ENCODE measurements around the gene LAMA1. TPM values are rescaled to one million over a fixed set of nuclear protein-coding genes. Genes with fewer than 3 reads are reported as not detected.

Gene LAMA1
- total RNA-seq, 4 donors from 2014 or later, result 1.2 to 3.0 (median 1.9) TPM

GRCh38 chr18:6934859-6935258 is 182.7 kb downstream of the LAMA1 start:
- DNase-seq (ENCODE audit: low spot score in 2 of 2), result no peak
- H3K9me3 ChIP-seq, result no peaks in the 10 kb centered on the region
- H3K27me3 ChIP-seq, result no peaks in the 10 kb centered on the region
- WGBS, 2 donors, result 90 to 97% methylated on average over 1 of the region's 1 CpG
- no peaks in the 10 kb centered on the region for H3K36me3 ChIP-seq
- H3K4me1 ChIP-seq, result no peaks in the 10 kb centered on the region
- H3K27ac ChIP-seq, result no peak overlapping the region
- no peak for TF ChIP-seq CTCF (IDR thresholded peaks at IDR 0.05)
- no peak for TF ChIP-seq POLR2A (IDR thresholded peaks at IDR 0.05)
- no peak overlapping the region for H3K4me3 ChIP-seq

- H3K36me3 ChIP-seq, result no peaks in the 10 kb centered on the region
- H3K27ac ChIP-seq, result no peak overlapping the region
- H3K9me3 ChIP-seq, result no peaks in the 10 kb centered on the region
- TF ChIP-seq POLR2A (IDR thresholded peaks at IDR 0.05) (no peak), EP300 (IDR thresholded peaks at IDR 0.05) (no peak), CTCF (IDR thresholded peaks at IDR 0.05) (no peak)
- DNase-seq (ENCODE audit: low spot score in 2 of 2), result no peak
- no peaks in the 10 kb centered on the region for H3K27me3 ChIP-seq
- no peaks in the 10 kb centered on the region for H3K4me1 ChIP-seq
- H3K4me3 ChIP-seq, result no peak overlapping the region
- WGBS, 2 donors, result 93% methylated on average over 45 of the region's 45 CpGs
Measured at GRCh38 chr18:6929370-6930102, 188.1 kb downstream of the LAMA1 start.

GRCh38 chr18:6928359-6928758 is 189.2 kb downstream of the LAMA1 start:
- TF ChIP-seq POLR2A (IDR thresholded peaks at IDR 0.05) (no peak), EP300 (IDR thresholded peaks at IDR 0.05) (no peak), CTCF (IDR thresholded peaks at IDR 0.05) (no peak)

GRCh38 chr18:6927153-6927552 is 190.4 kb downstream of the LAMA1 start:
- H3K4me3 ChIP-seq, result no peak overlapping the region
- WGBS, 2 donors, result 90 to 98% methylated on average over 2 of the region's 2 CpGs
- H3K27ac ChIP-seq, result no peak overlapping the region
- no peaks in the 10 kb centered on the region for H3K4me1 ChIP-seq
- DNase-seq (ENCODE audit: low spot score in 2 of 2), result no peak
- H3K9me3 ChIP-seq, result no peaks in the 10 kb centered on the region
- H3K27me3 ChIP-seq, result no peaks in the 10 kb centered on the region
- H3K36me3 ChIP-seq, result no peaks in the 10 kb centered on the region
- no peak for TF ChIP-seq POLR2A (IDR thresholded peaks at IDR 0.05)
- TF ChIP-seq CTCF (IDR thresholded peaks at IDR 0.05), result no peak

More at GRCh38 chr18:6928359-6928758, 189.2 kb downstream of the LAMA1 start:
- Histone ChIP-seq H3K9me3 (no peaks in the 10 kb centered on the region), H3K27me3 (no peaks in the 10 kb centered on the region), H3K4me1 (no peaks in the 10 kb centered on the region), H3K4me3 (no peak overlapping the region), H3K27ac (no peak overlapping the region), H3K36me3 (no peaks in the 10 kb centered on the region)
- DNase-seq (ENCODE audit: low spot score in 2 of 2), result no peak
- 80 to 85% methylated on average over 11 of the region's 11 CpGs for WGBS, 2 donors

GRCh38 chr18:6923220-6923619 is 194.4 kb downstream of the LAMA1 start:
- 89 to 94% methylated on average over 1 of the region's 1 CpG for WGBS, 2 donors
- Histone ChIP-seq H3K36me3 (no peaks in the 10 kb centered on the region), H3K27ac (no peak overlapping the region), H3K4me3 (no peak overlapping the region), H3K9me3 (no peaks in the 10 kb centered on the region), H3K4me1 (no peaks in the 10 kb centered on the region), H3K27me3 (no peaks in the 10 kb centered on the region)
- no peak for TF ChIP-seq CTCF (IDR thresholded peaks at IDR 0.05)
- no peak for TF ChIP-seq EP300 (IDR thresholded peaks at IDR 0.05)
- no peak for TF ChIP-seq POLR2A (IDR thresholded peaks at IDR 0.05)
- no peak for DNase-seq (ENCODE audit: low spot score in 2 of 2)

All from tibial nerve (tissue), 4 donors.